Testis (tissue), 2 donors: ENCODE measurements around the gene FNDC8.

Experiments
- CTCF ChIP-seq, 3 experiments: fragments of 450-650 bp in 2 of 3; fragments of 200-600 bp in 1 of 3; sonication (generic) in 1 of 3; IDR thresholded peaks; one replicate each; pipeline ENCODE4 v1.5.1; 2016 to 2019; ENCODE audit warnings: antibody characterized with exemption in 3 of 3, mild to moderate bottlenecking in 2 of 3, moderate library complexity in 1 of 3
- POLR2A ChIP-seq: fragments of 450-650 bp; IDR thresholded peaks from one replicate; pipeline ENCODE4 v1.6.1; 2017; ENCODE audit warnings: antibody characterized with exemption, mild to moderate bottlenecking, moderate library complexity

DNA sequence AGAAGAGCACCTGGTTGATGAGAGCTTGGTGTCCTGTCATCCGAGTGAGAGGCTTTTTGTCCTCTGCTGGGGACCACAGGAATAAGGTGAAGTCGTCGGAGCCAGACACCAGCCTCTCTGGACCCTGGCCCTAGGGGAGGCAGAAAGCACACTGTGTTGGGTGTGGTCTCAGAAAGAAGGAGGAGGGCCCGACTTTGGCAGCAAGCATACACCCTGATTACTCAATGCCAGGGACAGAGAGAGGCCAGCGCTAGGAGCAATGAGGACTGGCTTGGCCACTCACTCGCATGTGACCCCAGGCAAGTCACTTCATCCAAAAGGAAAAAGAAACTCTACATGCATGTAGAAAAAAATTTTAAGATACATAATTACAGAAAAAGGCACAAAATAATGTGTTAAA is 13.9 kb downstream of the FNDC8 start:
- TF ChIP-seq CTCF (IDR thresholded peaks at IDR 0.05), result no peak
- no peak for TF ChIP-seq POLR2A
